ENCODE data around the gene FKBP1B.

GRCh38 chr2:24018241-24018640, 31.3 kb upstream of the FKBP1B start:
- no peak for TF ChIP-seq CTCF (IDR thresholded peaks at IDR 0.05)
- TF ChIP-seq POLR2A (IDR thresholded peaks at IDR 0.05) = no peak
